ENCODE results near the gene LRMDA. TPM values are rescaled to one million over a fixed set of nuclear protein-coding genes. Genes with fewer than 3 reads are reported as not detected.

The LRMDA gene
- total and polyA plus RNA-seq, 2 donors (not counting 1 experiment from before 2014, with no cell fraction given): 0.12 TPM; not detected in 1

GRCh38 chr10:75432763-75433162, 1.3 kb downstream of the LRMDA start:
- TF ChIP-seq EZH2 (IDR thresholded peaks at IDR 0.05; ENCODE audit: borderline replicate concordance, insufficient read depth, low read depth, low read length, poor library complexity, severe bottlenecking) (no peak), CTCF (IDR thresholded peaks at IDR 0.05) (no peak)
- Mint-ChIP-seq H3K4me3 (no peak overlapping the region), H3K27me3 (peaks cover 68% of the 10 kb centered on the region), H3K27ac (no peak overlapping the region), H3K4me1 (peaks cover 10% of the 10 kb centered on the region), H3K9me3 (ENCODE audit: insufficient read depth) (no peaks in the 10 kb centered on the region)
- H4K20me1 ChIP-seq (ENCODE audit: control insufficient read depth, insufficient read depth, low read length, poor library complexity, severe bottlenecking): no peaks in the 10 kb centered on the region
- H3K4me2 ChIP-seq (replicated peaks; ENCODE audit: low read depth, low read length, poor library complexity, severe bottlenecking): no peak overlapping the region
- no peak overlapping the region for H3K4me3 ChIP-seq (ENCODE audit: control extremely low read depth in 1 of 5, extremely low read depth in 1 of 5, insufficient read depth in 1 of 5, low read depth in 2 of 5, low read length in 4 of 5)
- ChIA-PET POLR2A (no interaction called here), CTCF (no interaction called here)
- no peaks in the 10 kb centered on the region for H3K36me3 ChIP-seq (replicated peaks in 1 of 2; ENCODE audit: control extremely low read depth in 1 of 2, control insufficient read depth in 1 of 2, extremely low read depth in 1 of 2, insufficient read depth in 2 of 2, low read length in 1 of 2)
- H3K9me3 ChIP-seq (ENCODE audit: control extremely low read depth in 1 of 3, control insufficient read depth in 2 of 3, insufficient read depth in 1 of 3, low read length in 2 of 3): no peaks in the 10 kb centered on the region
- H3K9ac ChIP-seq (ENCODE audit: low read length): no peak overlapping the region
- WGBS (ENCODE audit: insufficient coverage): no CpG with 5 or more reads among the region's 5 CpGs
- DNase-seq (no peak), ATAC-seq (ENCODE audit: low read depth) (no peak)
- no peak overlapping the region for H2AFZ ChIP-seq (ENCODE audit: insufficient read depth, low read depth, low read length, poor library complexity, severe bottlenecking)
- intact Hi-C loops (cut with micrococcal nuclease): no loop called here
- H3K79me2 ChIP-seq (ENCODE audit: control insufficient read depth, insufficient read depth, low read length): no peaks in the 10 kb centered on the region
- H3K27ac ChIP-seq (ENCODE audit: low read length in 2 of 2): no peak overlapping the region
- peaks cover 4% of the 10 kb centered on the region in 2 donors for H3K4me1 ChIP-seq (ENCODE audit: control insufficient read depth in 2 of 2, insufficient read depth in 2 of 2, low read length in 2 of 2)
- peaks cover 0 to 44% (median 13%) of the 10 kb centered on the region in 4 experiments for H3K27me3 ChIP-seq (replicated peaks in 1 of 4; ENCODE audit: control extremely low read depth in 1 of 4, control insufficient read depth in 3 of 4, insufficient read depth in 4 of 4, low read length in 3 of 4)

- no peak for TF ChIP-seq EZH2 (IDR thresholded peaks at IDR 0.05; ENCODE audit: borderline replicate concordance, insufficient read depth, low read depth, low read length, poor library complexity, severe bottlenecking)
- TF ChIP-seq CTCF (IDR thresholded peaks at IDR 0.05): no peak
- Mint-ChIP-seq H3K27me3 (peaks cover 66% of the 10 kb centered on the region), H3K27ac (no peak overlapping the region), H3K4me3 (no peak overlapping the region), H3K4me1 (peaks cover 10% of the 10 kb centered on the region), H3K9me3 (ENCODE audit: insufficient read depth) (no peaks in the 10 kb centered on the region)
- H3K4me1 ChIP-seq (ENCODE audit: control insufficient read depth in 2 of 2, insufficient read depth in 2 of 2, low read length in 2 of 2): peaks cover 4% of the 10 kb centered on the region in 2 donors
- ATAC-seq (ENCODE audit: low read depth): no peak
- no peaks in the 10 kb centered on the region for H3K9me3 ChIP-seq (ENCODE audit: control extremely low read depth in 1 of 3, control insufficient read depth in 2 of 3, insufficient read depth in 1 of 3, low read length in 2 of 3)
- WGBS (ENCODE audit: insufficient coverage): 94% methylated on average over 3 of the region's 8 CpGs
- intact Hi-C loops (cut with micrococcal nuclease): no loop called here
- peaks cover 0 to 44% (median 13%) of the 10 kb centered on the region in 4 experiments for H3K27me3 ChIP-seq (replicated peaks in 1 of 4; ENCODE audit: control extremely low read depth in 1 of 4, control insufficient read depth in 3 of 4, insufficient read depth in 4 of 4, low read length in 3 of 4)
- no peaks in the 10 kb centered on the region for H3K36me3 ChIP-seq (replicated peaks in 1 of 2; ENCODE audit: control extremely low read depth in 1 of 2, control insufficient read depth in 1 of 2, extremely low read depth in 1 of 2, insufficient read depth in 2 of 2, low read length in 1 of 2)
- POLR2A ChIA-PET: no interaction called here
- H3K4me2 ChIP-seq (replicated peaks; ENCODE audit: low read depth, low read length, poor library complexity, severe bottlenecking): no peak overlapping the region
- H3K4me3 ChIP-seq (ENCODE audit: control extremely low read depth in 1 of 5, extremely low read depth in 1 of 5, insufficient read depth in 1 of 5, low read depth in 2 of 5, low read length in 4 of 5): no peak overlapping the region
- no peaks in the 10 kb centered on the region for H3K79me2 ChIP-seq (ENCODE audit: control insufficient read depth, insufficient read depth, low read length)
- no peak overlapping the region for H3K27ac ChIP-seq (ENCODE audit: low read length in 2 of 2)
- no peaks in the 10 kb centered on the region for H4K20me1 ChIP-seq (ENCODE audit: control insufficient read depth, insufficient read depth, low read length, poor library complexity, severe bottlenecking)
- no peak overlapping the region for H3K9ac ChIP-seq (ENCODE audit: low read length)
- H2AFZ ChIP-seq (ENCODE audit: insufficient read depth, low read depth, low read length, poor library complexity, severe bottlenecking): no peak overlapping the region
- CTCF ChIA-PET: no interaction called here
- DNase-seq: no peak
These were observed 1.8 kb downstream of the LRMDA start for GRCh38 chr10:75433216-75433615.
